Measurements from ENCODE around the gene MZF1.

- TF ChIP-seq CREB1 (CRISPR knock-in tag; IDR thresholded peaks at IDR 0.05; ENCODE audit: low read depth): no peak
- TF ChIP-seq CTCF (conservative IDR thresholded peaks at IDR 0.05; ENCODE audit: low read depth in 2 of 2): no peak
- TF ChIP-seq STAT1 (IDR thresholded peaks at IDR 0.05; ENCODE audit: unreplicated experiment): no peak
- no peak; the same call in 1 of the 2 replicates for TF ChIP-seq POLR2AphosphoS5 (IDR thresholded peaks at IDR 0.05; ENCODE audit: low read depth)
Observed at GRCh38 chr19:58544591-58545285, 28.4 kb downstream of the MZF1 start.
